GM15510 (cell line): ENCODE data around the gene GDE1.

Source experiments
- POLR2A ChIP-seq: IDR thresholded peaks from 3 replicates; pipeline ENCODE4 v1.6.1; 2011; ENCODE audit warnings: borderline replicate concordance; ENCODE audit not compliant: insufficient read length; ENCODE audit errors: extremely low read depth

Gene GDE1

GRCh38 chr16:19521471-19522396 lies at the start of gene GDE1:
Gene GDE1 (minus strand): TSS chr16:19522098. CDS start chr16:19521964, 134 bp downstream.
- peak; percentile 90 for TF ChIP-seq POLR2A

GRCh38 chr16:19567560-19567959 lies 45.7 kb upstream of the GDE1 start:
- no peak for TF ChIP-seq POLR2A

- no peak for TF ChIP-seq POLR2A
Observed at GRCh38 chr16:19566362-19566761, 44.5 kb upstream of the GDE1 start.

- no peak for TF ChIP-seq POLR2A
Observed at GRCh38 chr16:19563377-19563776, 41.5 kb upstream of the GDE1 start.

GRCh38 chr16:19560078-19560477 lies 38.2 kb upstream of the GDE1 start:
- TF ChIP-seq POLR2A, result no peak

GRCh38 chr16:19559242-19559910 lies 37.5 kb upstream of the GDE1 start:
- no peak for TF ChIP-seq POLR2A

- TF ChIP-seq POLR2A, result no peak
Observed at GRCh38 chr16:19555938-19556771, 34.3 kb upstream of the GDE1 start.

- peak; percentile 66 for TF ChIP-seq POLR2A
Observed at GRCh38 chr16:19555186-19555937, 33.5 kb upstream of the GDE1 start, which contains the start of gene VPS35L. Gene VPS35L (plus strand): TSS chr16:19555703. CDS start chr16:19555730, 27 bp downstream.

- TF ChIP-seq POLR2A, result no peak
Observed at GRCh38 chr16:19549673-19550072, 27.8 kb upstream of the GDE1 start.

GRCh38 chr16:19548144-19548543 lies 26.2 kb upstream of the GDE1 start:
- no peak for TF ChIP-seq POLR2A

GRCh38 chr16:19542138-19542821 lies 20.4 kb upstream of the GDE1 start:
- no peak for TF ChIP-seq POLR2A

GRCh38 chr16:19540241-19540970 lies 18.5 kb upstream of the GDE1 start:
- TF ChIP-seq POLR2A, result no peak

- TF ChIP-seq POLR2A, result no peak
Observed at GRCh38 chr16:19532601-19533000, 10.7 kb upstream of the GDE1 start.
